ENCODE data around the gene SASH1.

DNA sequence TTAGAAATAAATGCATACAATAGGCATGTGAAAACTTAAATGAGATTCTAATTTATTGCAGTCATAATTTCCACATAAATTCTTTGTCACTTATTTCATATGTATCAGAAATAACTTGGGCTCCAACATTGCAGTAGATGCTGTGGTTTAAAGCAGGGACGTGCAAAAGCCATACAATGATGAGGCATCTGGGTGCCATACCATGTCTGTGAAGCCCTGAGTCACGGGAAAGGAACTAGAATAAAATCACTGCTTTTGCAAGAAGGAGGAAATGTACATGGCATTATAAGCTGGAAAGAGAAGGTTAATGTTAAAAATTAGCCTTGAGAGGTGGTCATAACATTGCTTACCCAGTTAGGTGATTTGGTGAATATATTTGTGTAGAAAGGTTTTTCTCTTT lies 180.4 kb downstream of the SASH1 start:
- TF ChIP-seq EZH2 (IDR thresholded peaks at IDR 0.05; ENCODE audit: insufficient read depth, poor library complexity, severe bottlenecking) (no peak), EZH2phosphoT487 (IDR thresholded peaks at IDR 0.05; ENCODE audit: insufficient read depth, low read depth) (no peak)

Measured in GM23248 (cell line).